ENCODE measurements around the gene ELF4. TPM values are rescaled to one million over a fixed set of nuclear protein-coding genes. Genes with fewer than 3 reads are reported as not detected.
A peak's percentile ranks its signal among the peaks of the same experiment; 100 is the strongest.

ELF4 gene
- total and polyA plus RNA-seq, 2 of the 13 experiments (the other 11 are each of a cell fraction or from before 2014, with no cell fraction given), result 1.3 to 2.6 TPM

- TF ChIP-seq ELF3 (CRISPR knock-in tag; IDR thresholded peaks at IDR 0.05), result no peak
- TF ChIP-seq TCF7 (IDR thresholded peaks at IDR 0.05; ENCODE audit: low read depth), result 0 out of 2 replicates have a peak, but pooled peaks have one; percentile 9
- TF ChIP-seq ZNF780A (CRISPR knock-in tag; IDR thresholded peaks at IDR 0.05), result no peak
- TF ChIP-seq MATR3 (CRISPR knock-in tag; IDR thresholded peaks at IDR 0.05), result no peak
- TF ChIP-seq MAFF (IDR thresholded peaks at IDR 0.05; ENCODE audit: low read depth, low read length), result no peak
- peak; percentile 75; the same call in 1 of the 2 replicates for TF ChIP-seq ZNF777 (CRISPR knock-in tag; IDR thresholded peaks at IDR 0.05)
- TF ChIP-seq ARHGAP35 (CRISPR knock-in tag; IDR thresholded peaks at IDR 0.05; ENCODE audit: borderline replicate concordance), result no peak
These were observed 1.2 kb upstream of the ELF4 start (continued) for GRCh38 chrX:130111220-130112154.

- FAIRE-seq, result no peak
- no peaks in the 10 kb centered on the region for H4K20me1 ChIP-seq (ENCODE audit: insufficient read depth, low read length)
- no TSS peak for BruUV-seq (replicated peaks)
- no peaks in the 10 kb centered on the region for H3K36me3 ChIP-seq (replicated peaks in 1 of 2; ENCODE audit: control insufficient read depth in 1 of 2, insufficient read depth in 2 of 2, low read length in 2 of 2)
- no peak overlapping the region for H3K27ac ChIP-seq (ENCODE audit: extremely low read length, insufficient read depth, low read length)
- H2AFZ ChIP-seq (ENCODE audit: low read length), result no peak overlapping the region
- ATAC-seq, result peak; percentile 34
- no peak for DNase-seq (ENCODE audit: low spot score)
- no peaks in the 10 kb centered on the region for H3K27me3 ChIP-seq (ENCODE audit: control insufficient read depth in 1 of 2, insufficient read depth in 2 of 2, low read length in 2 of 2)
- in situ Hi-C loops (cut with HindIII; ENCODE audit: extremely low pct_ligation_motif_present, low pct_unique_long_range_greater_than_20kb), result no loop called here
- ChIA-PET CTCF (ENCODE audit: low intra/inter-chr PET ratio, low total read pairs) (no interaction called here), POLR2A (interaction anchor here (1.1 to 2.0 kb wide), 3 partner anchors 9 to 56 kb away, joined by 3 to 6 read pairs (median 3); partner anchors contain the start of gene AIFM1)
- WGBS (ENCODE audit: low lambda C conversion rate), result 0% methylated on average over 5 of the region's 81 CpGs
- no peaks in the 10 kb centered on the region for H3K79me2 ChIP-seq (ENCODE audit: insufficient read depth, low read length)
- H3K4me3 ChIP-seq (replicated peaks in 1 of 3; ENCODE audit: insufficient read depth in 1 of 3, low read depth in 2 of 3, low read length in 3 of 3), result peak overlapping the region; percentile 34 to 67 (median 55); a peak in 4 of 6 replicates
- no peaks in the 10 kb centered on the region for H3K9me3 ChIP-seq (ENCODE audit: low read length)
- intact Hi-C loops (cut with micrococcal nuclease; ENCODE audit: unreplicated experiment), result no loop called here
- H3K4me2 ChIP-seq (ENCODE audit: low read depth, low read length), result peak overlapping the region; percentile 69
- H3K4me1 ChIP-seq (ENCODE audit: insufficient read depth, low read length), result peaks cover 23% of the 10 kb centered on the region
- H3K9ac ChIP-seq (ENCODE audit: insufficient read depth, low read depth, low read length), result peak overlapping the region; percentile 39
- TF ChIP-seq EZH2 (conservative IDR thresholded peaks at IDR 0.05; ENCODE audit: low read depth, low read length) (0 out of 2 replicates have a peak, but pooled peaks have one; percentile 49), ATM (IDR thresholded peaks at IDR 0.05; ENCODE audit: borderline replicate concordance) (no peak), PRDM15 (CRISPR knock-in tag; IDR thresholded peaks at IDR 0.05) (peak; percentile 67; the same call in 1 of the 2 replicates), ZNF687 (CRISPR knock-in tag; IDR thresholded peaks at IDR 0.05) (peak; percentile 45; the same call in 1 of the 2 replicates), ZNF777 (CRISPR knock-in tag; IDR thresholded peaks at IDR 0.05) (peak; percentile 90), ESRRA (CRISPR knock-in tag; IDR thresholded peaks at IDR 0.05; ENCODE audit: low read depth) (no peak)
These were observed 593 bp downstream of the ELF4 start for GRCh38 chrX:130109429-130110378.

All from HepG2 (cell line).